ENCODE results near the gene EXOC2. TPM values are rescaled to one million over a fixed set of nuclear protein-coding genes. Genes with fewer than 3 reads are reported as not detected.

The EXOC2 gene
- total RNA-seq (2021; ENCODE audit: unreplicated experiment) (24.5 TPM), Bru-seq, nascent RNA (percentile 74 among the genes with signal in this experiment), BruChase-seq, experiment 1, labeled RNA remaining after a 6-hour chase (percentile 66 among the genes with signal in this experiment), BruChase-seq, experiment 2, labeled RNA remaining after a 2-hour chase (percentile 62 among the genes with signal in this experiment)
- 12.2 and 14.3 TPM in 2 replicates for polyA plus RNA-seq (2012)
- long read RNA-seq, full-length matches to known transcripts, result 74 of 150 reads
- long read RNA-seq, partial matches to known transcripts, result 16 of 150 reads
- long read RNA-seq, other reads (novel, unspliced or antisense), result 60 of 150 reads

DNA sequence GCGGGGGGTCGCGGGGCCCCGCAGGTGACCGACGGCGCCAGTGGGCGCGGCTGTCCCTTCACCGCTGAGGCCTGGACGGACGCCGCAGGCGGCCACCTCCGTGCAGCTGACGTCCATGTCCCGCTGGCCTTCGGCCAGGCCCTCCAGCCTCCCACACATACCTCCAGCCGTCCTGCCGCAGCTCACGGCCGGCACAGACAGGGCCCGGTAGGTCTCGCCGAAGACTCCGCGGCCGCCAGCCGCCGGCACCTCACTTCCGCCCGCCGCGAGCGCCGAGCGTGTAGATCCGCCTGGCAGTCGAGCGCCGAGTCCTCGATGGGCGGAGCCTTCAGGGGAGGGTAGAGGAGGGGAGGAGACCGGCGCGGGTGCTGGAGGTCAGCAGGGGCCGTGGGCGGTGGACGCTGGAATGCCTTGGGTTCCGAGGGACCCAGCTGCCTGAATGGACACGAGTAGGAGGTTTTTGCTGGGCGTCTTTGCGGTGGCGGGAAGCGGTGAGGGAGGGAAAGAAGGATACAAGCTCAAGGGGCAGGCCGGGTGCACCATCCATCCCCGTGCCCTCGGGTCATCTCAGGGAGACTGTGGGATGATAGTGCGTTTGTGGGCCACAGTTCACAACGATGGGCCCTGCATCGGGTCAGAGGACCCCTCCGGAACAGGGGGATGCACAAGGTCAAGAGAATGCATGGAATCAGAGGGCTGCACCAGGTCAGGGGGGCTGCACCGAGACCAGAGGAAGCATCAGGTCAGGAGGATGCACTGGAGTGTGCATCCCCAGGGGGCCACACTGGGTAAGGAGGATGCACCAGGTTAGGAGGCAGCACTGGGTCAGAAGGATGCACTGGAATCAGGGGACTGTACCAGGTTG lies at the start of gene EXOC2:
TSS of gene EXOC2 (minus strand) at position 282 of the 865 bp plus-strand sequence. CDS start 55,321 bp downstream, outside the sequence.
- H3K36me3 ChIP-seq (ENCODE audit: control insufficient read depth in 1 of 2, insufficient read depth in 2 of 2, low read length in 2 of 2), result no peaks in the 10 kb centered on the region; a peak in 1 of 4 replicates
- peak within 1 kb of the TSS; percentile 85 for H3K4me2 ChIP-seq (ENCODE audit: low read length)
- peak; percentile 18; the same call in 1 of the 2 replicates for TF ChIP-seq EGR1 (IDR thresholded peaks at IDR 0.05; ENCODE audit: low read depth)
- peak; percentile 83 for TF ChIP-seq ZFX (IDR thresholded peaks at IDR 0.05)
- peak; percentile 87 for TF ChIP-seq ELF1 (IDR thresholded peaks at IDR 0.05; ENCODE audit: borderline replicate concordance, low read depth)
- TF ChIP-seq YY1 (IDR thresholded peaks at IDR 0.05; ENCODE audit: extremely low read depth, insufficient replicate concordance, low read depth, low read length), result peak; percentile 89
- TF ChIP-seq TCF7L2 (IDR thresholded peaks at IDR 0.05; ENCODE audit: borderline replicate concordance, extremely low read depth, insufficient read depth, insufficient read length), result peak; percentile 75
- TF ChIP-seq EZH2phosphoT487 (IDR thresholded peaks at IDR 0.05; ENCODE audit: borderline replicate concordance), result no peak
- peak; percentile 36; the same call in 1 of the 2 replicates for TF ChIP-seq MAX (IDR thresholded peaks at IDR 0.05)
- no peak for TF ChIP-seq EZH2 (IDR thresholded peaks at IDR 0.05)
- peak; percentile 83; the same call in 1 of the 2 replicates for TF ChIP-seq SIN3A (IDR thresholded peaks at IDR 0.05; ENCODE audit: low read depth)
- peak; percentile 97 for TF ChIP-seq SRF (IDR thresholded peaks at IDR 0.05; ENCODE audit: low read depth)
- TF ChIP-seq, protein P1, sequence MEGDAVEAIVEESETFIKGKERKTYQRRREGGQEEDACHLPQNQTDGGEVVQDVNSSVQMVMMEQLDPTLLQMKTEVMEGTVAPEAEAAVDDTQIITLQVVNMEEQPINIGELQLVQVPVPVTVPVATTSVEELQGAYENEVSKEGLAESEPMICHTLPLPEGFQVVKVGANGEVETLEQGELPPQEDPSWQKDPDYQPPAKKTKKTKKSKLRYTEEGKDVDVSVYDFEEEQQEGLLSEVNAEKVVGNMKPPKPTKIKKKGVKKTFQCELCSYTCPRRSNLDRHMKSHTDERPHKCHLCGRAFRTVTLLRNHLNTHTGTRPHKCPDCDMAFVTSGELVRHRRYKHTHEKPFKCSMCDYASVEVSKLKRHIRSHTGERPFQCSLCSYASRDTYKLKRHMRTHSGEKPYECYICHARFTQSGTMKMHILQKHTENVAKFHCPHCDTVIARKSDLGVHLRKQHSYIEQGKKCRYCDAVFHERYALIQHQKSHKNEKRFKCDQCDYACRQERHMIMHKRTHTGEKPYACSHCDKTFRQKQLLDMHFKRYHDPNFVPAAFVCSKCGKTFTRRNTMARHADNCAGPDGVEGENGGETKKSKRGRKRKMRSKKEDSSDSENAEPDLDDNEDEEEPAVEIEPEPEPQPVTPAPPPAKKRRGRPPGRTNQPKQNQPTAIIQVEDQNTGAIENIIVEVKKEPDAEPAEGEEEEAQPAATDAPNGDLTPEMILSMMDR (IDR thresholded peaks at IDR 0.05 in 2 of 3, conservative IDR thresholded peaks at IDR 0.05 in 1 of 3; ENCODE audit: borderline replicate concordance in 1 of 3, insufficient read depth in 1 of 3, low read depth in 2 of 3, low read length in 2 of 3), result peak in 2 of 3 experiments; percentile 20 to 33; a peak in 2 of 6 replicates
- TF ChIP-seq, protein P2, sequence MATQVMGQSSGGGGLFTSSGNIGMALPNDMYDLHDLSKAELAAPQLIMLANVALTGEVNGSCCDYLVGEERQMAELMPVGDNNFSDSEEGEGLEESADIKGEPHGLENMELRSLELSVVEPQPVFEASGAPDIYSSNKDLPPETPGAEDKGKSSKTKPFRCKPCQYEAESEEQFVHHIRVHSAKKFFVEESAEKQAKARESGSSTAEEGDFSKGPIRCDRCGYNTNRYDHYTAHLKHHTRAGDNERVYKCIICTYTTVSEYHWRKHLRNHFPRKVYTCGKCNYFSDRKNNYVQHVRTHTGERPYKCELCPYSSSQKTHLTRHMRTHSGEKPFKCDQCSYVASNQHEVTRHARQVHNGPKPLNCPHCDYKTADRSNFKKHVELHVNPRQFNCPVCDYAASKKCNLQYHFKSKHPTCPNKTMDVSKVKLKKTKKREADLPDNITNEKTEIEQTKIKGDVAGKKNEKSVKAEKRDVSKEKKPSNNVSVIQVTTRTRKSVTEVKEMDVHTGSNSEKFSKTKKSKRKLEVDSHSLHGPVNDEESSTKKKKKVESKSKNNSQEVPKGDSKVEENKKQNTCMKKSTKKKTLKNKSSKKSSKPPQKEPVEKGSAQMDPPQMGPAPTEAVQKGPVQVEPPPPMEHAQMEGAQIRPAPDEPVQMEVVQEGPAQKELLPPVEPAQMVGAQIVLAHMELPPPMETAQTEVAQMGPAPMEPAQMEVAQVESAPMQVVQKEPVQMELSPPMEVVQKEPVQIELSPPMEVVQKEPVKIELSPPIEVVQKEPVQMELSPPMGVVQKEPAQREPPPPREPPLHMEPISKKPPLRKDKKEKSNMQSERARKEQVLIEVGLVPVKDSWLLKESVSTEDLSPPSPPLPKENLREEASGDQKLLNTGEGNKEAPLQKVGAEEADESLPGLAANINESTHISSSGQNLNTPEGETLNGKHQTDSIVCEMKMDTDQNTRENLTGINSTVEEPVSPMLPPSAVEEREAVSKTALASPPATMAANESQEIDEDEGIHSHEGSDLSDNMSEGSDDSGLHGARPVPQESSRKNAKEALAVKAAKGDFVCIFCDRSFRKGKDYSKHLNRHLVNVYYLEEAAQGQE (IDR thresholded peaks at IDR 0.05; ENCODE audit: low read depth), result no peak
- no peak for TF ChIP-seq JUND (IDR thresholded peaks at IDR 0.05)
- peak; percentile 40 for TF ChIP-seq POLR2A (IDR thresholded peaks at IDR 0.05; ENCODE audit: borderline replicate concordance, extremely low read depth, insufficient read depth, insufficient read length)
- no peak for TF ChIP-seq CBX3 (IDR thresholded peaks at IDR 0.05; ENCODE audit: low read depth)
- peak; percentile 59; the same call in 1 of the 2 replicates for TF ChIP-seq POLR2AphosphoS5 (IDR thresholded peaks at IDR 0.05; ENCODE audit: low read depth, low read length)
- no peak for TF ChIP-seq ZNF274 (IDR thresholded peaks at IDR 0.05; ENCODE audit: low read depth, low read length)
- TF ChIP-seq SP1 (IDR thresholded peaks at IDR 0.05; ENCODE audit: low read depth), result peak; percentile 36
- H4K20me1 ChIP-seq (ENCODE audit: insufficient read depth), result no peaks in the 10 kb centered on the region
- ATAC-seq (peak; percentile 87), DNase-seq (ENCODE audit: low read depth, low spot score) (peak; percentile 47)
- peak within 1 kb of the TSS; percentile 71 for H2AFZ ChIP-seq (ENCODE audit: low read depth, low read length, poor library complexity, severe bottlenecking)
- H3K9me3 ChIP-seq (ENCODE audit: control insufficient read depth in 1 of 2, insufficient read depth in 1 of 2, low read depth in 1 of 2, low read length in 2 of 2), result no peaks in the 10 kb centered on the region
- peak within 1 kb of the TSS; percentile 70 for H3K9ac ChIP-seq (ENCODE audit: low read length)
- H3K27me3 ChIP-seq (ENCODE audit: insufficient read depth, low read length), result no peaks in the 10 kb centered on the region
- POLR2A ChIA-PET, result interaction anchor here (0.6 kb wide), 1 partner anchor 1777 kb away, joined by 3 read pairs; no protein-coding TSS in a partner anchor
- H3K4me1 ChIP-seq (ENCODE audit: control insufficient read depth in 1 of 2, insufficient read depth in 2 of 2, low read length in 2 of 2), result peaks cover 6 to 15% of the 10 kb centered on the region in 2 experiments; a peak in 3 of 4 replicates
- peaks cover 42% of the 10 kb centered on the region for H3K79me2 ChIP-seq (ENCODE audit: insufficient read depth, low read length)
- intact Hi-C loops (cut with micrococcal nuclease), result no loop called here
- H3K9me2 ChIP-seq (ENCODE audit: insufficient read depth), result no peaks in the 10 kb centered on the region
- CTCF ChIA-PET, result interaction anchor here (1.0 to 1.7 kb wide), 3 partner anchors 10 to 643 kb away, joined by 3 to 5 read pairs (median 3); no protein-coding TSS in a partner anchor
- BruUV-seq (replicated peaks), result no TSS peak
- peak within 1 kb of the TSS; percentile 82 to 98 for H3K4me3 ChIP-seq (replicated peaks in 1 of 2; ENCODE audit: low read depth in 1 of 2, low read length in 2 of 2)
- H3K27ac ChIP-seq (ENCODE audit: low read depth, low read length), result peak within 1 kb of the TSS; percentile 83
- RAD21 ChIA-PET (ENCODE audit: low non-redundant PET in 1 of 2, low total read pairs in 2 of 2, uncharacterized antibody in 2 of 2, unreplicated experiment in 2 of 2), result no interaction called here

Data from HCT116 (cell line).